A204.1 (cell line): ENCODE measurements around the gene RAI14.
"Not testable (repeated sequence)": the region's sequence is repeated elsewhere in the genome, so short reads cannot be mapped to it uniquely, and the experiment has no call there.

Experiments
- FAIRE-seq: peaks from 2 replicates; lab custom pipeline; 2012; peaks lifted over from hg19 to GRCh38; lab: Jason Lieb, UNC

Gene RAI14

DNA sequence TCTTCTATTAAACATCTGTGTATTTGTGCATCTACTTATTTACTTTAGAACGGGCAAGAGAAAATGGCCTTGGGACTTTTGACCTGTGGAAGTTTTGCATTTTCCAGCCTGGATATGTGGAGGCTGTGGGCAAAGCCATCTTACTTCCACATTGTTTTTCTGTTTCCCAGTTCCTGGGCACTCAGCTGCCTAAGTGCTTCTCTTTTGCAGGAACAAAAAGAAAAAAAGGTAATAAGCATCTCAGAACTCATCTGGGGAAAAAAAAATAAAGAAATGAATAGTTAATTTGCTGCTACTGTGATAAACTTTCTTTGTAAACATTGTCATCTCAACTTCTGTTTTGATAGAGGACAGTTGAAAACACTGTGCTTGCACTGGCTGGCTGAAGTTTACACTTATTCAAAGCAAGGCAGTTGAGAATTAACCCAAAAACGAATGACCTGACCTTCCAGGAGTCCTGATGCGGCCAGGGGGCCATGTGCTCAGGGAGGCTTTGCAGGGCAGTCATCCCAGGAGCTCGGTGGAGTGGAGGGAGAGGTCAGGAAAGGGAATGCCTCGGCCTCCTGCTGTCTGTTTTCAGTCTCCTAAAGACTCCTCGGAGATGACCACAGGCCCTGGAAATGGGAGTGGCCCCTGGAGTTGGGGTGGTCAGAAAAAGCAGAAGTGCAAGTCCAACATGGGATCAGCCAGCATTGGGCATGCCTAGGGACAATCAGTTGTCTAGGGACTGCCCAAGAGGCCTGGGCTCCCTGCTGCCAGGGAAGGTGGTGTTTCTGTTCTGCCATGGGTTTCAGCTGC is 75.5 kb downstream of the RAI14 start:
- no peak for FAIRE-seq

DNA sequence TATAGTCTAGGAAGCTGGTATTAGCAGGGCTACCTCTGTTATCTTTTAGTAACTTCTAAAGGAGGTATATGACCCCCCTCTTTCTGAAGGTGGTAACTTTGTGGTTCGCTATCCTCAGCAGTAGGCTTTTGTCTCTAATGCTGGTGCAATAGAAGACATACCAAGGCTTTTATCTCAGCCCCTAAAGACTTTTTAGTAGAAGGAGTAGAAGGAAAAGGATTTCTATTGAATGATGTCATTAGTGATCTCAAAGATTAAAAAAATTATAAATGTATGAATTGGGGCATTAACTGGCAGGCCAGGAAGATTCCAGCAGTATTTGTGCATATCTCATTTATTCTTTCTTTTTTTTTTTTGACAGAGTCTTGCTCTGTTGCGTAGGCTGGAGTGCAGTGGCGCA is 78.2 kb downstream of the RAI14 start:
- no peak for FAIRE-seq

DNA sequence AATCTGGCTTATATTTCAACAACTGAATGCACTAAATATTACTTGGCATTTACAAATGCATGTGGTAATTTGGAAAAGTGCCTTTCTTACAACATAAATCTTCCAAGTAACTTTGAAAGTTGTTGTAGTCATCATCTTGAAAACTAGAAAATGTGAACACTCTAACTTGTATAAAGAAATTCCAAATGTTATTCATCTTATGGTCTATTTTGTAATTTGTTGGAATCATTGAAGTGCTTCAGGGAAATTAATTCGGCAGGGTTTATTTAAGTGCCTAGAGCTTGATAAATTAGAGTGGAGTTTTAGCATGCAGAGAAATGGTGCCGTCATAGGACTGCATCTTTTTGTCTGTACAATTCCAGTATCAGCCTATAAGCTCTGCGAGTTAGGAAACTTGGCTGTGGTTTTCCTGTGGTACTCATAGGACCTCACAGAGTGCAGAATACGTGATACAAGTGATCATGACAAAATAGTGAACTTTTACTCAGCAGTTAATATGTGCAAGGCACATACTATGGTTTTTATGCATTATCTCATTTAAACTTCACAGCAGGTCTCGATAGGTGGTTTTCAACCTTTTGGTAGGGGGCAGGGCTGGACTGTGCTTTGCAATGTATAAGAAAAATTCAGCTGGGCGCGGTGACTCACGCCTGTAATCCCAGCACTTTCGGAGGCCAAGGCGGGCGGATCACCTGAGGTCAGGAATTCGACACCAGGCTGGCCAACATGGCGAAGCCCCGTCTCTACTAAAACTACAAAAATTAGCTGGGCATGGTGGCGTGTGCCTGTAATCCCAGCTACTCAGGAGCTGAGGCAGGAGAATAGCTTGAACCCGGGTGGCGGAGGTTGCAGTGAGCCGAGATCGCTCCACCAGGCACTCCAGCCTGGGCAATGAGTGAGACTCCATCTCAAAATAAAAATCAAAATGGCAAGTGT is 79.6 kb downstream of the RAI14 start:
- no peak for FAIRE-seq

DNA sequence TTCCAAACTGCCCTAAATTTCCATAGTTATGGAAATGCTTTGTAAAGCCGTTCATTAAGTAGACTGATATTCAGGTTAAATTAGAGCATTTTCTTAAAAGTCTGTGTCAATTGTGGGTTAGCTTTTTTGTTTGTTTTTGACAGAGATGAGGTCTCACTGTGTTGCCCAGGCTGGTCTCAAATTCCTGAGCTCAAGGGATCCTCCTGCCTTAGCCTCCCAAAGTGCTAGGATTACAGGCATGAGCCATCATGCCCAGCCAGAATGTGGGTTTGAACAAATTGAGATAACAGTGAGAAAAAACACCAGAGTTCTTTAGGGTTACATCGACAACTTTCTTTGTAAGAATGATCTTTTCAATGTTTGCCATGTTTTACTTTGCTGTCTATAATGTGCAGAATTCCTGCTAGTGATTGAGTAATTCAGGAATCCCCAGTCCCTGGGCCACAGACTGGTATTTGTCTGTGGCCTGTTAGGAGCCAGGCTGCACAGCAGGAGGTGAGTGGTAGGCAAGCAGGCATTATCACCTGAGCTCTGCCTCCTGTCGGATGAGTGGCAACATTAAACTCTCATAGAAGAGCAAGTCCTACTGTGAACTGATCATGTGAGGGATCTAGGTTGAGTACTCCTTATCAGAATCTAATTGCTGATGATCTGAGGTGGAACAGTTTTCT is 80.5 kb downstream of the RAI14 start:
- FAIRE-seq: no peak

DNA sequence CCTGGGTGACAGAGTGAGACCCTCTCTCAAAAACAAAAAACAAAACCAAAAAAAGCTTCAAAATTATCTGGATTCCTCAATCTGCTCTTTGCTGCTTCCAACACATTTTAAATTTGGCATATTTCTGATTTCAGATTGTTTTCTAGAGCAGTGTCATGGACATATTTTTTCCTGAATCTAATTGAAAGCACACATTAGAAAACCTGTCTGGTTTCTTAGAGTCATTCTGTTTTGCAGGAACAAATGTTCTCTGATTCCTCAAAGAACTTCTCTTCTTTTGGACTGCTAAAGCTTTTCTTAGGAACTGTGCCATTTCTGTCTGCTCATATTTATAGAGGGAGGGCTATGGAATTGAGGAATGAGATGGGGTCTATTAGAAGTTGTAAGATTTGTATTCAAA is 81.6 kb downstream of the RAI14 start:
- no peak for FAIRE-seq

DNA sequence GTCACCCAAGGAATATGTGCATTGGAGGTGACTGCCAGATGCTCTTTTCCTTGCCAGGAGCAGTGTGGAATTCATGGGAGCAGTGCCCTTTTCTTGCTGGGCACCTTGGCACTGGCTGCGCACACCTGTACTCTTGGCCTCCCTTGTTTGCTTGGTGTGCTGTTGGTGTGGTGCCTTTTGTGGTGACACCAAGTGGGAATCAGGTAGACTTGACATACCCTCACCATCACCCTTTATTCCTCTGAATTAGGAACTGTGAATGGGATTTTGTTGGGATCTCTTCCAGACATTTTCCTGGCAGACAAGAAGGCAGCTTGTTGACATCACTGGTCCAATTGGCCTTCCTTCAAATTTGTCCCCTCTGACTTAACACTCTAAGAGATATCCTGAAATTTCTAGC is 82.3 kb downstream of the RAI14 start:
- FAIRE-seq: no peak

DNA sequence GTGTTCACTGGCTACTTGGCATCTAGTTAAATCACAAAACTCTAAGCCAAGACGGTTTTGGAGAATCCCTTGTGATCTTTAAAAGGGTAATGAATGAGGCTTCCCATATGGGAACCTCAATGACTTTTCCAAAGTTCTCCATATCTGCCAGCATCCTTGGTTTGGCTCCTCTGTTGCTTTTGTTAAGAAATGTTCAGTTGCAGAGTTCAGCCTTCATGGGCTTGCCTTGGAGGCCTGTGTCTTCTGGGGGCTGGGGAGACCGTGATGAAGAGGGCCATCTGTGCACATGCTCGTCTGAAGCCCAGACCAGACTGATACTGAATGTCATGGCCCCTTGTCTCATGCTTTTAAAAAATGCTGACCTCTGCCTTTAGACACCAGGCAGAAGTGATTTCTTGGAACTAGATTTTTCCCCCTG is 84.3 kb downstream of the RAI14 start:
- no peak for FAIRE-seq

DNA sequence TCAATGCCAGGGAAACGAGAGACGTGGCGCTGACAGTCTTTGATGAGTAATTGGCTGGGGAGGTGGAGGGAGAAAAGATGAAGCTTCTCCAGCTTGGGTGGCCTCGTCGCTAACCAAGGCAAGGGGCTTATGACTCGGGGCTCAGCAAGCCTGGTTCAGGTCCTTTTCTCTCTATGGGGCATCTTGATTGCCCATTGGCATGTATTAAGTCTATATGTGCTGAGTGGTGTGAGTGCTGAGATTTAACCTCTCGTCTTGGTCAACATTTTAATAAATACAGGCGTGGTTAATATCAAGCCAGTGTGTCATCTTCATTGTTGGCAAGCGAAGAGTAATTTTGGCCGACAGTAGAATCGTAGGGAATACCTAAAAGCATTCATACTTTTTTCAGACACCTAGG is 85.9 kb downstream of the RAI14 start:
- FAIRE-seq: no peak

DNA sequence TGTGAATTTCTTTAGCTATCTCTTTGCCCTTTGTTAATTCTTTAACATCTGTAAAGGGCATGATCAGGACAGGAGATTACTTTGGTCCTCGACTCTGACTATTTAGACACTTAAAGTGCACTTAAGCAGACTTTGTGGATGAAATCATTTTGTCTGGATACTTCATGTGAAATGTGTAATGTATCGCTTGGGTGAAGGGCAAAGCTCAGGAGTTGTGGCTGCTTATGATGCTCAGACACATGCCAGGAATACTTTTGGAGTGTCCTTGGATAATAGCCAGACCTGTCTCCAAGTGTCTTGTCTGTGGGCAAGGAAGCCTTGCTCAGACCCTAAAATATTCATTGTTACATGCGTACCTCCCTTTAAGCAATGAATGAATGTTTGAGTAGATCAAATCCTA is 87.8 kb downstream of the RAI14 start:
- FAIRE-seq: no peak

DNA sequence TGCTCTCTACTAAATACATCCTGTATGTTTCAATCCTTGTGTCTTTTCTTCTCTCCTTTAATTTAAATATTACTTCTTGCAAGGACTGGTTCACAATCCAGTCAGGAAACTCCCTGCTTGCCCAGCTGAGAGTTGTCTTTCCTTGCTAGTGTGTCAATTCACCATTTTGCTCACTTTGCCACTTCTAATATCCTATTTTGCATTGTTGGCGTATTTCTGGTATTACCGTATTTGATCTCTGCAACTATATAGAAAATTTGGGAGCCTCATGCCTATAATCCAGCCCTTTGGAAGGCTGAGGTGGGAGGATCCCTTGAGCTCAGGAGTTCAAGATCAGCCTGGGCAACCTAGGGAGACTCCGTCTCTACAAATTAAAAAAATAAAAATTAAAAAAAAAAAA is 92.3 kb downstream of the RAI14 start:
- FAIRE-seq: no peak

DNA sequence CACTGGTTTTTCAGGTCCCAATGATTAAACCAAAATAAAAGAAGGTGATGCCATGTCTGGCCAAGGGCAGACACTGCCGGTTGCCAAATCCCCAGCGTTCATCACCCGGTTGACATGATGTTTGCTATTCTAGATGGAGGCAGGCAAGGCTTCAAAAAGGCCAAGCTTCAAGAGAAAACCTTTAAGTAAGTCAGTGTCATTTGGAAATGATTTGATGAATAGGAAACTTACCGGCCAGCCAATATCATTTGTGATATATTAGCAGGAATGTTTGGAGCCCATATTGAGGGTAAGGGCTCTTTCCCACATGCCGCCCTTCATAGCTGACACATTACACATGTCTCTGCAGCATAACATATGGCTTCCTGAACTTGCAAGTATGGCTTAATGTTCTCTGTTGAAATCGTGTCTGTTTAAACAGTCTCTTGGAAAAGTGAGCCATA is 93.3 kb downstream of the RAI14 start:
- no peak for FAIRE-seq

DNA sequence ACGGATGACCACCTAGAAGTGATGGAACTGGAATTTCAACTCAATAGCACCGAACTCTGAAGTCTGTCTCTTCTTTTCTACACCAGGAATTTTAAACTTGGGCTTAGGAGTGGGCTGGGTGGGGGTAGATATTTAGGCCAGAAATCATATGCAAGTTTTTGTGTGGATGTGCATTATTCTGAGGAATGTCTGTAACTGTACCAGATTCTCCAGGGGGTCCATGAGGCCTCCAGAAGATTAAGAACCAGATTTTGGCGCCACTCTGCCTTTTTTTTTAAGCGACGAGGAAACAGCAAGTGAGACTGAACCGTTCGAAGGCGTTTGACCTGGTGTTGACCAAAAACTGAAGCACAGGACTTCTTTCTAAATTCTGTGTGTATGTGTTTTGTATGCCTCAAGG is 94.1 kb downstream of the RAI14 start:
- no peak for FAIRE-seq

DNA sequence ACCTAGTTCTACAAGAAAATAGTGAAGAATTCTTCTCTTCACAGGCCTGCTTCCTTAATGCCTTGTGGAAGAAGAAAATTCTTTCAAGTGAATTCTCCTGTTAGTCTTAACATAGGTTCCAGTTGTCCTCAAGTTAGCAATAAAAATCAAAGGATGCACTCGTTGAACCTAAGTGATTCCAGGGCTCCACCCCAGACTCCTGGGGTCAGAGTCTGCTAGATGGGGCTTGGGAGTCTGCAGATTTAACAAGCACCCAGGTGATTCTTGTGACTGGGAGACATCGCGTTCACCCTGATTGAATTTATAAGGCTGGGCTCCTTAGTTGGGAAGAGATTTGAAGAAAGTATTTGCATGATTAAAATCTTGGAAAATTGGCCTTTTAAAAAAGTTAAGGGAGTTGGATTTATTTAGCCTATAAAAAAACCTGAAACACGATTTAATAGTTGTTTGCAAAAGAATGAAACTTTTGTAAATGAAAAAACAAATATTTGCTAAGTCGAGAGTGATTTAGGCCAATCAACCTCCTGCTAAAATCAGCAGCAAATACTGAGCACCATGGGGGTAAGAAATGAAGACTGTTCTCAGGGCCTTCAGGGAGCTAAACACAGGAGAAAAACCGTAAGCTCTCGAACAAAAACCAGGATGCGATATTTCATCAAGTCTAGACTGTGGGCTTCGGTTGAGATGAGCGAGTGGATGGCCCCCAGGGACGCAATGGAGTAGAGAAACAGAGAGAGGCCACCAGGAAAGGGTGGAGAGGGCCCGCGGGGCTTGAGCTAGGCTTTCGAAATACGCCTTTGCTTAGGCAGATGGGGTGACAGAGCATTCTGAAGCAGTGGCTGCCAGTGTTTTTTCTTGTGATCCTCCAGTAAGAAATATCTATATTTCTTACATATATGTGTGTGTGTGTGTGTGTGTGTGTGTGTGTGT is 95.9 kb downstream of the RAI14 start:
- no peak for FAIRE-seq

DNA sequence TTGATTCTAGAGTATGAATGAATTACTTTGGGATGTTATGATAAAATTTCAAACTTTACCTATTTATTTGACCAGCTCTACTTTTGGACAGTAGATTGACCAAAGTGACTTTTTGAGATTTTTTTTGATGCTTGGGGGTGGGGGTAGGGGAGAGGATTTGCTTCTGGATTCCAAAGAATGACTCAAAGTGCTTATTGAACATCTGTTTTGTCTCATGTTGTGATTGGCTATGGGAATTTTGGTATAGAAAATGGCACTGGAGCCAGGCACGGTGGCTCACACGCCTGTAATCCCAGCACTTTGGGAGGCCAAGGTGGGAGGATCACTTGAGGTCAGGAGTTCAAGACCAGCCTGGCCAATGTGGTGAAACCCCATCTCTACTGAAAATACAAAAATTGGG is 97.1 kb downstream of the RAI14 start:
- not testable (repeated sequence) for FAIRE-seq

DNA sequence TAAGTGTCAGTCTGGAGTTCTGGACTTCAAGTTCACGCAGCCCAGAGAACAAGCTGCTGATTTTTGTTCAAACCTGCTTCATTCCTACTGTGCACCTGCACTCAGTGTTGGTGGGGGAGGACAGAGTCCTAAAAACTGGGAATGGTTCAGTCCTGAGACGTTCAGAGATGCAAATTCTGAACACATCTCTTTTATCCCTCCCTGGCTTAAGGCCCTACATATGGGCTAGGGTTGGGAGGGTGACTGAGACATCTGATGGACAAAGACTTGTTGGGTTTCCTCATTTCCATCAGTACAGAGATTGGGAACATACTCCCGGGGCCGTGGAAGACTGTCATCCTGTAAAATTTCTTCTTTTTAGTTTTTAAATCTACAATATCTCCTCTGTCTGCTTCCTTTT is 99.8 kb downstream of the RAI14 start:
- no peak for FAIRE-seq

DNA sequence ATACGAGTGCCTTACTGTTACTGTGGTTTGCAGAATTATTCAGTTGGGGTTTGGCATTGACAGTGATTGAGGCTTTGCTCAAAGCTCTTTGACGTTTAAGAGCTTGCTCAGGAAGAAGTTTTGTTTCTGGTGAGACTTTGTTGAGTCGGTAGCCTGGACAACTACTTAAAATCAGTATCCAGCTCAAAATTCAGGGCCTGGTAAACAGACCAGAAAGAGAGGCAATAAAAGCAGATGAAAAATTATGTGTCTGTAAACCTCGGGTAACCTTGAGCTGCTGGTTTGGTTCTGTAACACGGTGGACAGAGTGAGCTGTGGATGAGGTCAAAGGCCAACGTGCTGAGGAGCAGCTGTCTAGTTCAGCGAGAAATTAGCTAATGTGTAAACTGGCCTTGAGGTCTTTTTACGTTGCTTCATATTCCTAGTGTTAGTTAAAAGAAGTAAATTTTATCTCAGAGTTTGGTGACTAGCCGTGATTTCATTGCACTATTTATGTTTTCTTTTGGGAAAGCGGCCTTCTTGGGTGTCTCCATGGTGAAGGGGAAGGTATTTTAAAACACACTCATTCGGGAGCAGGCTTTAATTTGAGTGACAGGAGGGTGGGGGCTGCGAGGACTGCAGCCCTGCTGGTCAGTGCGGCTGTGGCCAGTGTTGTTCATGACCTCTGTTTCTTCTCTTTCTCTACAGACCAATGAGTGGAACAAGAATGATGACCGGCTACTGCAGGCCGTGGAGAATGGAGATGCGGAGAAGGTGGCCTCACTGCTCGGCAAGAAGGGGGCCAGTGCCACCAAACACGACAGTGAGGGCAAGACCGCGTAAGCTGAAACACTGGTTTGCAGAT is 100.9 kb downstream of the RAI14 start:
- FAIRE-seq: no peak

DNA sequence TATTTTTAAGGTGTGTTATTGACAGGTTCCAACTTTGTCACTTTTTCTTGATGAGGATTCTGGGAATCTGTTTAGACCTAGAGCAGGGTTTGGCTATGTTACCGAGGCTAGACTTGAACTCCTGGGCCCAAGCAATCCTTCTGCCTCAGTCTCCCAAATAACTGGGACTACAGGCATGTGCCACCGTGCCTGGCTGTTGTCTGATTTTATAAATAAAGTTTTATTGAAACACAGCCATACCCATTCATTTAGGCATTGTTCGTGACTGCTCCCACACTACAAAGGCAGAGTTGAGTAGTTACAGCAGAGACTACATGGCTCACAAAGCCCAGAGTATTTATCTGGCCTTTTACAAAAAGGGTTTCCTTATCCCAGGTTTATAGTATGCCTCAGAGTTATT is 102.4 kb downstream of the RAI14 start:
- FAIRE-seq: no peak

DNA sequence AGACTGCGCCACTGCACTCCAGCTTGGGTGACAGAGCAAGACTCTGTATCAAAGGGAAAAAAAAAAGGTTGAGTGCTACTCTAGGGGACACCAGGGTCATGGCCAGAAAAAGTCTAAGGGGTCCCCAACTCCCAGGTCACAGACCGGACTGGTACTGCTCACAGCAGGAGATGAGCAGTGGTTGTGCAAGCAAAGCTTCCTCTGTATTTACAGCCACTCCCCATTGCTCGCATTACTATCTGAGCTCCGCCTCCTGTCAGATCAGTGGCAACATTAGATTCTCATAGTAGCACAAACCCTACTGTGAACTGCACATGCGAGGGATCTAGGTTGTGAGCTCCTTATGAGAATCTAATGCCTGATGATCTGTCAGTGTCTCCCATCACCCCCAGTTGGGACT is 103.1 kb downstream of the RAI14 start:
- FAIRE-seq: not testable (repeated sequence)

DNA sequence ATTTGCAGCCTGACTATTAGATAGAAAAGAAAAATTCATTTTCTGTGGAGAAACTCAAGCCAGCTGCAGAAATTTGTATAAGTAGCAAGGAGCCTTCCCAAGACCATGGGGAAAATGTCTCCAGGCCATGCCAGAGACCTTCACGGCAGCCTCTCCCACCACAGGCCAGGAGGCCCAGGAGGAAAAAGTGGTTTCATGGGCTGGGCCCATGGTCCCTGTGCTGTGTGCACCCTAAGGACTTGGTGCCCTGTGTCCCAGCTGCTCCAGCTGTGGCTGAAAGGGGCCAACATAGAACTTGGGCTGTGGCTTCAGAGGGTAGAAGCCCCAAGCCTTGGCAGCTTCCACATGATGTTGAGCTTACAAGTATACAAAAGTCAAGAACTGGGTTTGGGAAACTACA is 109.5 kb downstream of the RAI14 start:
- no peak for FAIRE-seq

DNA sequence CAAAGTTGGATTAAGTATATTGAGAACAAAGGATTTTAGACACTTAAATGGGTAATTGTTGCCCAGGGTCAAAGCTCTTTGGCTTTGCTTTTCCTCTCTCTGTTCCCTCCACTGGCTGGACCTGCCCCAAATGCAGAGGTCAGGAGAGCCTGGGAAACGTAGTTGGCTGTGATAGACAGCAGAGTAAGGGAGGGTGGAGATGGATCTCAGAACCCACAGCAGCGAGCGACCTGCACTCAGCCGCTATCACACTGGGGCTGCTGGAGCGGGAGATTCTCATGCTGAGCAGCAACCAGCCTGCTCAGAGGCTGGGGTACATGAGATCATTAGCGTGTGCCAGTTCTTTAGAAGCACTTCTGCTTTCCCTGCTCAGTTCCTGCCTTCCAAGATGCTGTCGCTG is 111.1 kb downstream of the RAI14 start:
- FAIRE-seq: no peak

DNA sequence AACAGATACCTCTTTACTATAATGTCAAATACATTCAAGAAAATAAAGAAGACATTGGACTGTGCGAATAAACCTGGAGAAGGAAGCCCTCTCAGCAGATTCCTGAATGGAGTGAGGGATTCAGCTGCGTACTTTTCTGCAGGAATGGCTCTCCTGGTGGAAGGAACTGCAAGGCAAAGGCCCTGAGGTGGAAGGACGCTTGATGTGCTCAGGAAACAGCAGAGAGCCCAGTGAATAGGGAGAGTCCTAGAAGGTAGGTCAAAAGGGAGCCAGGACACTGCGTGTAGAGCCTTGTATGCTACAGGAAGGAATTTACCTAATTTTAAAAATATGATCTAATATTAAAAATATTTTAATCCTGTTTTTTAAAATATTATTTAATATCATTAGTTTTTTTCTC is 114.4 kb downstream of the RAI14 start:
- no peak for FAIRE-seq
